Neural cell (in vitro differentiated cells): ENCODE measurements around the gene TECPR1.

ENCODE experiments used
- EP300 ChIP-seq: fragments of 450-650 bp; conservative IDR thresholded peaks from 2 replicates; pipeline ENCODE4 v1.6.1; 2014; ENCODE audit warnings: antibody characterized with exemption, mild to moderate bottlenecking, moderate library complexity; ENCODE audit not compliant: poor library complexity, severe bottlenecking
- EZH2 ChIP-seq: fragments of 200-600, 300-800 bp; shearing (Covaris generic), sonication (generic); IDR thresholded peaks from 2 replicates; pipeline ENCODE4 v1.6.1; 2014; ENCODE audit warnings: antibody characterized with exemption, low read length, borderline replicate concordance, mild to moderate bottlenecking; ENCODE audit not compliant: insufficient read depth, poor library complexity, severe bottlenecking
- MXI1 ChIP-seq: fragments of 450-650 bp; conservative IDR thresholded peaks from 2 replicates; pipeline ENCODE4 v1.6.1; 2014; ENCODE audit warnings: antibody characterized with exemption, mild to moderate bottlenecking; ENCODE audit not compliant: poor library complexity, severe bottlenecking
- POLR2AphosphoS5 ChIP-seq: IDR thresholded peaks from 2 replicates; pipeline ENCODE4 v1.6.1; 2012
- TF ChIP-seq, protein P1 (sequence below): IDR thresholded peaks from 2 replicates; pipeline ENCODE4 v1.6.1; 2012; ENCODE audit warnings: borderline replicate concordance
- TF ChIP-seq, protein P2 (sequence below): fragments of 450-650 bp; IDR thresholded peaks from 2 replicates; pipeline ENCODE4 v1.5.1; 2014; ENCODE audit warnings: antibody characterized with exemption, mild to moderate bottlenecking, moderate library complexity; ENCODE audit not compliant: poor library complexity, severe bottlenecking

DNA sequence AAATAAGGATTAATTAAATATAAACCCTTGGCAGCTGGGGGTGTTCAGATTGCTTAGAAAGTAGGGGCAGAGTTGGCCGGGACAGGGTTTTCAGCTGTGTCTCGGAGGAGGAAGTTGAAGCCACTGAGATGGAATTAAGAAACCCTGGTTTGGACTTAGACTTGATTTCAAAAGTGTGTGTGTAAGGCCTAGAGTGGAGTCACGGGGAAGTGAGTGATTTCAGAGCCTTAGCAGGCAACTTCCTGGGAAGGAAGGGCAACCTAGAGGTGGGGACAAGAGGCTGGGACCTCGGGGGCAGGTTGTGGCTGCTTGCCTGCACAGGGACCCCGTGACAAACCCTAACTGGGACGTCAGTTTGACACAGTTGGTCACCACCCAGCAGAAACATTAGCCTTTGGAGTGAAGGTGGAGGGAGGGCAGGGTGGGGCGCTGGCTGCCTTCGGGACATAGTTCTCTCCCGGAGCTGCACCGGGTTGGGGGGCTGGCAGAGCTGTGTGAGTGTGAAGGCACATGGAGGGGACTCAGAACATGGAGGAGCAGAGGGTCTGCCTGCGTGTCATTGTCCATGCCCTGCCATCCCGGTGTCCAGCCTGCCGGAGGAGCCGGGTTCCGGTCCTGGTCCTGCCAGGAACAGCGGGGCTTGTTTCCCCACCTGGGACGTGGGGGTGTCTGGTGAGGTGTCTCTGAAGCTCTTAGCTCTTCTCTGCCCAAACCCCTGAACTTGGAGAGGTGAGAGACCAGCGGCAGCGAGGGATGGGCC, 31.3 kb upstream of the TECPR1 start:
- TF ChIP-seq, protein P1, sequence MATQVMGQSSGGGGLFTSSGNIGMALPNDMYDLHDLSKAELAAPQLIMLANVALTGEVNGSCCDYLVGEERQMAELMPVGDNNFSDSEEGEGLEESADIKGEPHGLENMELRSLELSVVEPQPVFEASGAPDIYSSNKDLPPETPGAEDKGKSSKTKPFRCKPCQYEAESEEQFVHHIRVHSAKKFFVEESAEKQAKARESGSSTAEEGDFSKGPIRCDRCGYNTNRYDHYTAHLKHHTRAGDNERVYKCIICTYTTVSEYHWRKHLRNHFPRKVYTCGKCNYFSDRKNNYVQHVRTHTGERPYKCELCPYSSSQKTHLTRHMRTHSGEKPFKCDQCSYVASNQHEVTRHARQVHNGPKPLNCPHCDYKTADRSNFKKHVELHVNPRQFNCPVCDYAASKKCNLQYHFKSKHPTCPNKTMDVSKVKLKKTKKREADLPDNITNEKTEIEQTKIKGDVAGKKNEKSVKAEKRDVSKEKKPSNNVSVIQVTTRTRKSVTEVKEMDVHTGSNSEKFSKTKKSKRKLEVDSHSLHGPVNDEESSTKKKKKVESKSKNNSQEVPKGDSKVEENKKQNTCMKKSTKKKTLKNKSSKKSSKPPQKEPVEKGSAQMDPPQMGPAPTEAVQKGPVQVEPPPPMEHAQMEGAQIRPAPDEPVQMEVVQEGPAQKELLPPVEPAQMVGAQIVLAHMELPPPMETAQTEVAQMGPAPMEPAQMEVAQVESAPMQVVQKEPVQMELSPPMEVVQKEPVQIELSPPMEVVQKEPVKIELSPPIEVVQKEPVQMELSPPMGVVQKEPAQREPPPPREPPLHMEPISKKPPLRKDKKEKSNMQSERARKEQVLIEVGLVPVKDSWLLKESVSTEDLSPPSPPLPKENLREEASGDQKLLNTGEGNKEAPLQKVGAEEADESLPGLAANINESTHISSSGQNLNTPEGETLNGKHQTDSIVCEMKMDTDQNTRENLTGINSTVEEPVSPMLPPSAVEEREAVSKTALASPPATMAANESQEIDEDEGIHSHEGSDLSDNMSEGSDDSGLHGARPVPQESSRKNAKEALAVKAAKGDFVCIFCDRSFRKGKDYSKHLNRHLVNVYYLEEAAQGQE: no peak
- TF ChIP-seq, protein P2, sequence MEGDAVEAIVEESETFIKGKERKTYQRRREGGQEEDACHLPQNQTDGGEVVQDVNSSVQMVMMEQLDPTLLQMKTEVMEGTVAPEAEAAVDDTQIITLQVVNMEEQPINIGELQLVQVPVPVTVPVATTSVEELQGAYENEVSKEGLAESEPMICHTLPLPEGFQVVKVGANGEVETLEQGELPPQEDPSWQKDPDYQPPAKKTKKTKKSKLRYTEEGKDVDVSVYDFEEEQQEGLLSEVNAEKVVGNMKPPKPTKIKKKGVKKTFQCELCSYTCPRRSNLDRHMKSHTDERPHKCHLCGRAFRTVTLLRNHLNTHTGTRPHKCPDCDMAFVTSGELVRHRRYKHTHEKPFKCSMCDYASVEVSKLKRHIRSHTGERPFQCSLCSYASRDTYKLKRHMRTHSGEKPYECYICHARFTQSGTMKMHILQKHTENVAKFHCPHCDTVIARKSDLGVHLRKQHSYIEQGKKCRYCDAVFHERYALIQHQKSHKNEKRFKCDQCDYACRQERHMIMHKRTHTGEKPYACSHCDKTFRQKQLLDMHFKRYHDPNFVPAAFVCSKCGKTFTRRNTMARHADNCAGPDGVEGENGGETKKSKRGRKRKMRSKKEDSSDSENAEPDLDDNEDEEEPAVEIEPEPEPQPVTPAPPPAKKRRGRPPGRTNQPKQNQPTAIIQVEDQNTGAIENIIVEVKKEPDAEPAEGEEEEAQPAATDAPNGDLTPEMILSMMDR: no peak
- TF ChIP-seq POLR2AphosphoS5: no peak
- no peak for TF ChIP-seq EZH2
- no peak for TF ChIP-seq MXI1
- no peak for TF ChIP-seq EP300
